GM18511 (cell line): ENCODE results near the gene CDH15.
"Not testable (repeated sequence)": the region's sequence is repeated elsewhere in the genome, so short reads cannot be mapped to it uniquely, and the experiment has no call there.

Experiments
- ATAC-seq: cut with Tn5 transposase; IDR thresholded peaks from one replicate; pipeline ENCODE4 v1.9.1; 2021; ENCODE audit warnings: mild to moderate bottlenecking, moderate library complexity; ENCODE audit not compliant: unreplicated experiment

CDH15 gene

GRCh38 chr16:89155851-89156739 is 15.5 kb upstream of the CDH15 start:
- ATAC-seq, result no peak

- ATAC-seq, result no peak
These were observed 14.6 kb upstream of the CDH15 start for GRCh38 chr16:89156740-89157645.

GRCh38 chr16:89157778-89158177 is 13.8 kb upstream of the CDH15 start:
- ATAC-seq, result no peak

GRCh38 chr16:89159066-89159849 is 12.3 kb upstream of the CDH15 start:
- ATAC-seq, result no peak

DNA sequence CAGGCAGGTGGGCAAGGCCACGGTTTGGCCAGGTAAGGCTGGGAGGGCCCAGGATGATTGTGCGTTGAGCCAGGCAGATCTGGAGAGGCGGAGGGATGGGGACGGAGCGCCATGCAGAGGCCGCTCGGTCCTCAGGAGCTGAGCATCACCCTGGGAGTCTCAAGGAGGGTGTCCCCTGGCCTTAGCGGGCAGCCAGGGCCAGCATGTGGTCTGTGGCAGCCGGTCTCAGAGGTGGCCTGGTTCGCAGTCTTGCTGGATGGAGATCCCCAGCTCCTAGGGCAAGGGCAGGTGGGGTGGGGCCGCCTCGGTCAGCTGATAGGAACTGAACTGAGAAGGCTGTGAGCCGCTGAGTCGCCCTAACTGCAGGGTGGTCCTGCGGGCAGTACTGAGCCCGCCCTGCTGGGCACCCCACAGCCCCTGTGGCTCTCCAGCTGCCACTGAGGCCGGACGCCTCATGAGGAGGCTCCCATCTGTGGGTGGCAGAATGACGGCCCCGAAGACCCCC is 11.6 kb upstream of the CDH15 start:
- ATAC-seq, result no peak

- ATAC-seq, result no peak
These were observed 10.4 kb upstream of the CDH15 start for GRCh38 chr16:89160977-89161701.

DNA sequence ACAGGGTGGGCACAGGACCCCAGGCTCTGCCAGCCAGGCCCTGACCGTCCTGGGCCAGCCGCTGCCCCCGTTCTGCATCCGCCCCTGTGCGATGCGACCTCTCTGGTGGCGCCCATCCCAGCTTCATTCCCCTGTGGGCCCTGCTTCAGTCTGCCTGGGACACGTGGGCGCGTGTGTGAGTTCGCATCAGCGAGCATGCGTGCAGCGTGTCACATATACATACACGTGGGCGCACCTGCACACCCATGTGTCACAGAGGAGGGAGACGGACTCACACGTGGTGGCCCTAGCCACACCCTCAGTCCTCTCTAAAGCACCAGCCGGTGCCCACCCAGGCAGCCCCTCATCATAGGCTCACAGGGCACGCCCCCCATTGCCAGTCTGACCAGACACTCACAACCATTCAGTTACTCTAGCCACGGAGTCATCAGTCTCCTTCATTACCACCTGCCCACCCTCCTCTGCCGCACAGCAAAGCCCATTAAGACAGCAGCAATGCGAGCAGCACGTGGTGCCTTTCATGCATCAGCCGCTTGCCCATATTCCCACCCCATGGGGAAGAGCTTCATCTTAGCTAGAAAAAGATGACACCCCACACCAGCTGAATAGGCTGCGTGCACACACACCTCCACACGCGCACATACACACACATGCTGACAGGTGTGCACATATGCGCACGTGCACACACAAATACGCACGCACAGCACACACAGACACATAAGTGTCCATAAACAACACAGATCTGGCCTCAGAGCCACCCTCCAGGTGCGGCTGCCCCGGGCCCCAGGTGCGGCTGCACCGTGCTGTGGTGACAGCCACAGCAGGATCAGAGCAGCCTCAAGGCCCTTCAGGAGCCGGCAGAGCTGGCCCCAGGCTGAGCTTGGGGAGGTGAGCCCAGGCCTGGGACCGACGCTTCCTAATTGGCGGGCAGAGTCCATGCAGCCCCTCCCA is 9.5 kb upstream of the CDH15 start:
- ATAC-seq, result no peak

- no peak for ATAC-seq
These were observed 8.3 kb upstream of the CDH15 start for GRCh38 chr16:89163297-89163696.

DNA sequence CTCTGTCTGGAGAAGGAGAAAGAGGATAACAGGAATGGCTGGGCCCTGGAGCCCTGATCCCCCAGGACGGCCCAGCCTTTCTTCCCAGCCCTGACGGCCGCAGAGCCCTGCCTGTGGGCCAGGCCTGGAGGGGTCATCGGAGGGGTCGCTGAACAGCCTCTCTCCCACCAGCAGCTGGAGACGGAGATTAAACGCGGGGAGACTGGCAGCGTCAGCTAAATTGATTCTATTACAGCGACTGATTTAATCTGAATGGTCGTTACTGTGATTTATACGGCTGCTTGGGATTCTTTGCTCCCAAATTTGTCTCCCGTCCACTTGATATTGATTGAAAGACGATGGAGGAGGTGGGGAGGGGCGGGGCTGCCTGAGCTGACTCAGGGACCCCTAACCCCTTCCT is 7.1 kb upstream of the CDH15 start:
- no peak for ATAC-seq

- ATAC-seq, result no peak
These were observed 6.5 kb upstream of the CDH15 start for GRCh38 chr16:89164847-89165680.

GRCh38 chr16:89165681-89165979 is 5.9 kb upstream of the CDH15 start:
- not testable (repeated sequence) for ATAC-seq

DNA sequence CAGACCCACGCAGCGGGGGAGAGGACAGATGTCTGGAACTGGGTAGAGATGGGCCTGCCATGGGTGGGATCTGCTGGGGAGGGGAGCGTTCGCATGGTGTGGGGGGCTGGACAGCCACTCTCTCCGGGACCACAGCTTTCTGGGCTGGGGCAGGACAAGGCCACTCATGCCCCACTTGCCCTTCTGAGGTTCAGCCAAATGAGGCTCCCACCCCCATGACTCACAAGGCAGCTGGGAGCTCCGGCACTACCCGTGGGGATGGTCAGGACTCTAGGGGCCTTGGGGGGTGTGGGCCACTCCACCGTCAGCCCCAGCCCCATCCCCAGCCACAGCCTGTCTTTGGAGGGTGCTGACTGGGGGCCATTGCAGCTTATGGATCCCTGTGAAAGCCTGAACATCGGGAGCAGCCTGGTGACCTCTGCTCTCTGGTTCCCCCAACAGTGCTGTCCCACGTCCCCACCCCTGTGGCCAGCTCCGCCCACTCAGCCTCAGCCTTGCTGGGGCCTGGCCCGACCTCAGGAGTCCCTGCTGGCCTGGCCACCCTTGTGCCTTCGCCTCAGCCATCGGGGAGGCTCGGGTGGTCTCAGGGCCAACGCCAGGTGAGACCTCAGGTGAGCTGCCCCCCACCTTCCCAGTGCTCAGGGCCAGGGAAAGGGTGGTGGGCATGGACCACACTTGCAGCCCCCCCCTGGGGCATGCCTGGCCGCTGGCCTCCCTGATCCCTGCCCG is 4.7 kb upstream of the CDH15 start:
- no peak for ATAC-seq

- ATAC-seq, result no peak
These were observed 4.1 kb upstream of the CDH15 start for GRCh38 chr16:89167425-89167941.

DNA sequence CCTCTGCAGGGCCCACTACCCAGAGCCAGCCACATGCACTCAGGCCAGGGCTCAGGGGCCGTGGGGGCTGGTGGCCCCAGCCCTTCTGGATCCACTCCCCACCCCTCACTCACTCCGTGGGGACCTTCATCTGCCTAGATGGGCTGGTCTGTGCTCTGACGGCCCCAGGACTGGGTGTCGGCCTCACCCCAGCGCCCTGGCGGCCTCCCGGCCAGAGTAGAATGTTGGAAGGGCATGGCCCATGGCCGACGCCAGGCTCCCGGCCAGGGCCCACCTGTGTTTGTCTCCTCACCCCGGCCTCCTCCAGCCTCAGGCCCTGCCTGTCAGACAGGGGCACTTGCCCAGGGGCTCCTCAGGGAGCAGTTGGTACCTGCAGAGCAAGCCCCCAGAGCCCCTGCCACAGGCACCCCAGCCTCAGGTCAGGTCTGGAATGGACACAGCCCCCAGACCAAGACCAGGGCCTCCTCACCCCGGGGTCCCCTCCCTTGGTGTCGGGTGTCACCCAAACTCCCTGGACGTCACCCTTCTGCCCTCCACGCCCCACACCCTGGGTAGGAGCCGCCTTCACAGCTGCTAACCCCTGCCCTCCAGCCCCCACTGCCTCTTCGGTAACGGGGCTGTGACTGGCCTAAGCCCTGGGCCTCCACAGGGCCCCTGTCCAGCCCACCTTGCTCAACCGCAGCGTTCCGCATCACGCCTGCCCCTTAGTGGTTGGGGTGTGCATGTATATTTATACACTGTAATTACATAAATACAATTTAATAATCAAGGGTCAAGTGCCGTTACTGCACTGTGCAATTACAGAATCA is 3.0 kb upstream of the CDH15 start:
- no peak for ATAC-seq

- no peak for ATAC-seq
These were observed 1.8 kb upstream of the CDH15 start for GRCh38 chr16:89169778-89170177.

DNA sequence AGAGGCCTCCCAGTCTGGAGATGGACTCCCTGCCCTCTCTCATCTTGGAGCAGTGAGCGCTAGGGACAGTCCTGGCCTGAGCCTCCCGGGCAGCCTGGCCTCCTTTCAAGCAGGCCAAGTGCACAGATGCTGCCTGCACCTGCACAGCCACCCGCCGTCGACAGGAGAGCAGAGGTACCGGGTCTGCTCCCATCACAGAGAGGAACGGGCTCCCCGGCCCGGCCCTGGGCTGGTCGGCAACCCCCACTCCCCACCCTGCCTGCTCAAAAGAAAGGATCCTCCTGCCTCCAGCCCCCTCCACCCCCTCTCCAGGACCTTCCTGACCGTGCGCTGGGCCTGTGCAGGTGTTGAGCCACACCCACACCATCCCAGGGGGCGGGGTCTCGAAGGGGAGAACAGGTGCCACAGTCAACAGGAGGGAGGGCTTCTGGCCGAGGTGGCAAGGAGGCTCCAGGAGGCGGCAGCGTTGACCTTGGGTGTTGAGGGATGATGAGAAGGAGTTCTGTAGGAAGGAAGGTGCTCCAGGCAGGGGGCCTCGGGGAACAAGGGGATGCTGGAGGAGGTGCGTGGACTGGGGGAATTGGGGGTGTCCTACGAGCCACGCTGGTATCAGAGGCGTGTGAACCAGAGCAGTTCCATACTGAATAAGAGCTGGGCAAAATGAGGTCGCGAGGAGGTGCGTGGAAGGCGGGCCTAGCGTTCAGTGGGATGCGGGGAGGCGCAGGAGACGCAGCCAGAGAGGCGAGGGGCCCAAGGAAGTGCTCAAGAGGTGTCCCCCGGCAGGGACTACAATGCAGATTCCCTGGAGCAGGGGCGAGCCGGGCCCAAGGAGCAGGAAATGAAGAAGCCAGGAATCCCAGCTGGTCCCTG is 967 bp upstream of the CDH15 start:
- no peak for ATAC-seq
